ENCODE measurements around the gene MGAM2. TPM values are rescaled to one million over a fixed set of nuclear protein-coding genes. Genes with fewer than 3 reads are reported as not detected.

Gene MGAM2
- polyA plus RNA-seq, 2 of the 4 experiments (the other 2 are of a cell fraction), result 0.01 to 0.25 TPM

DNA sequence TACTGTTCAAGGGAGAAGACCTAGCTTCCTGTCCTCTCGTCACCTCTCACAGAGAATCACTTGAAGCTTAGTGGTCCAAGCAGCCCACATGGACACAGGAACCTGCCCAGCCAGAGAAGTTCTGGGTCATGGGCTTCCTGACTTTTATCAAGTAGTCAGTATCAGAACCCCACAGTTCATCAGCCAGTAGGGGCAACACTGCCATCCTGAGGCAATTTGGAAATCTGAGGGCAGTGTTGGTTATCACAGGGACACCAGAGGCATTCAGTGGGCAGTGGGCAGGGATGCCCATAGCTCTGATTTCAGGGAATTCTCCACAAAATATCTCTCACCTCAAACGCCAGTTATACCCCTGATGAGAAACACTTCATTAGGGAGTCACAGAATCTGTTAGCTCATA lies 22.5 kb upstream of the MGAM2 start:
- POLR2A ChIA-PET, result interaction anchor here (0.6 kb wide), 1 partner anchor 25 kb away, joined by 3 read pairs; no protein-coding TSS in a partner anchor
- TF ChIP-seq RAD21 (conservative IDR thresholded peaks at IDR 0.05 in 1 of 2, IDR thresholded peaks at IDR 0.05 in 1 of 2) (peak in 1 of 2 experiments; percentile 28; a peak in 2 of 5 replicates), GATA3 (IDR thresholded peaks at IDR 0.05; ENCODE audit: borderline replicate concordance) (no peak), TFCP2L1 (CRISPR knock-in tag; IDR thresholded peaks at IDR 0.05) (no peak), PHF8 (IDR thresholded peaks at IDR 0.05; ENCODE audit: borderline replicate concordance, low read depth) (no peak)
- H3K4me1 ChIP-seq, result no peaks in the 10 kb centered on the region
- no peak overlapping the region for H3K27ac ChIP-seq
- H3K4me3 ChIP-seq, result no peak overlapping the region
- no peak overlapping the region for H3K4me2 ChIP-seq
- ATAC-seq, result peak in 1 of 2 experiments; percentile 63; a peak in 3 of 6 replicates
- peak in 1 of 2 experiments; percentile 20 for DNase-seq (ENCODE audit: low read depth in 1 of 2, low spot score in 1 of 2)
- no peak for FAIRE-seq
- no peaks in the 10 kb centered on the region for H3K9me3 ChIP-seq
- CTCF ChIA-PET, result no interaction called here
- 84% methylated on average over 2 of the region's 2 CpGs for WGBS (ENCODE audit: missing lambda C conversion rate)

- no peak for FAIRE-seq
- CTCF ChIA-PET, result no interaction called here
These were observed 19.6 kb upstream of the MGAM2 start for GRCh38 chr7:142091961-142092360.

DNA sequence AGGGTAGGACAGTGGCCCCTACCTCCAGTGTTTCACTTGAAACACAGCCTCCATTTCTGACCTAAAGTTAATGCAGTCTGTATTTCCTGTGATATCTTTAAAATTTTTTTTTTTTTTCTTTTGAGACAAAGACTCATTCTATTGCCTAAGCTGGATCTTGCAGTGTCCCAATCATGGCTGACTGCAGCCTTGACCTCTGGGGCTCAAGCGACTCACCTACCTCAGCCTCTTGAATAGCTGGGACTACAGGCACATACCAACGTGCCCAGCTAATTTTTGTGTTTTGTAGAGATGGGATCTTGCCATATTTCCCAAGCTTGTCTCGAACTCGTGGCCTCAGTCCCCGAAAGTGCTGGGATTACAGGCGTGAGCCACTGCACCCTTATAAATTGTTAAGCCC lies 16.7 kb upstream of the MGAM2 start:
- CTCF ChIA-PET, result no interaction called here
- Histone ChIP-seq H3K4me1 (peaks cover 29% of the 10 kb centered on the region), H3K4me2 (no peak overlapping the region), H3K9me3 (no peaks in the 10 kb centered on the region), H3K27ac (no peak overlapping the region), H3K4me3 (no peak overlapping the region)
- WGBS (ENCODE audit: missing lambda C conversion rate), result 82% methylated on average over 6 of the region's 6 CpGs
- ATAC-seq (no peak), DNase-seq (ENCODE audit: low read depth in 1 of 2, low spot score in 1 of 2) (no peak), FAIRE-seq (no peak)
- TF ChIP-seq KDM5A (IDR thresholded peaks at IDR 0.05) (no peak), USF2 (IDR thresholded peaks at IDR 0.05) (no peak), TFCP2L1 (CRISPR knock-in tag; IDR thresholded peaks at IDR 0.05) (no peak), SMC3 (IDR thresholded peaks at IDR 0.05) (no peak)
- POLR2A ChIA-PET, result no interaction called here

More at GRCh38 chr7:142091961-142092360, 19.6 kb upstream of the MGAM2 start:
- 61% methylated on average over 2 of the region's 2 CpGs for WGBS (ENCODE audit: missing lambda C conversion rate)
- Histone ChIP-seq H3K9me3 (no peaks in the 10 kb centered on the region), H3K4me2 (no peak overlapping the region), H3K4me3 (no peak overlapping the region), H3K27ac (no peak overlapping the region), H3K4me1 (no peaks in the 10 kb centered on the region)
- POLR2A ChIA-PET, result no interaction called here
- DNase-seq (ENCODE audit: low read depth in 1 of 2, low spot score in 1 of 2), result no peak
- TF ChIP-seq ESRRA (IDR thresholded peaks at IDR 0.05; ENCODE audit: borderline replicate concordance, low read length), result no peak
- no peak for TF ChIP-seq PHF8 (IDR thresholded peaks at IDR 0.05; ENCODE audit: borderline replicate concordance, low read depth)
- TF ChIP-seq RCOR1 (IDR thresholded peaks at IDR 0.05; ENCODE audit: low read depth, low read length), result no peak
- no peak for TF ChIP-seq CHD2 (IDR thresholded peaks at IDR 0.05; ENCODE audit: low read length, partially characterized antibody)
- TF ChIP-seq, protein P1, sequence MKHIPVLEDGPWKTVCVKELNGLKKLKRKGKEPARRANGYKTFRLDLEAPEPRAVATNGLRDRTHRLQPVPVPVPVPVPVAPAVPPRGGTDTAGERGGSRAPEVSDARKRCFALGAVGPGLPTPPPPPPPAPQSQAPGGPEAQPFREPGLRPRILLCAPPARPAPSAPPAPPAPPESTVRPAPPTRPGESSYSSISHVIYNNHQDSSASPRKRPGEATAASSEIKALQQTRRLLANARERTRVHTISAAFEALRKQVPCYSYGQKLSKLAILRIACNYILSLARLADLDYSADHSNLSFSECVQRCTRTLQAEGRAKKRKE (CRISPR knock-in tag; IDR thresholded peaks at IDR 0.05; ENCODE audit: low read depth), result no peak
- TF ChIP-seq POLR2AphosphoS2 (conservative IDR thresholded peaks at IDR 0.05; ENCODE audit: low read length), result no peak
- TF ChIP-seq EP300 (IDR thresholded peaks at IDR 0.05), result no peak
- TF ChIP-seq MYC (IDR thresholded peaks at IDR 0.05; ENCODE audit: borderline replicate concordance, low read length), result no peak
- no peak for TF ChIP-seq KDM1A (IDR thresholded peaks at IDR 0.05; ENCODE audit: low read depth)
- no peak for TF ChIP-seq HEYL (CRISPR knock-in tag; IDR thresholded peaks at IDR 0.05)
- no peak for ATAC-seq

- peaks cover 54% of the 10 kb centered on the region for H3K4me1 ChIP-seq
- ATAC-seq (peak in 1 of 2 experiments; percentile 29; a peak in 3 of 6 replicates), DNase-seq (ENCODE audit: low read depth in 1 of 2, low spot score in 1 of 2) (no peak), FAIRE-seq (no peak)
- peak overlapping the region; percentile 42 to 56; a peak in 5 of 6 replicates for H3K27ac ChIP-seq
- WGBS (ENCODE audit: missing lambda C conversion rate), result 16% methylated on average over 5 of the region's 5 CpGs
- H3K9me3 ChIP-seq, result no peaks in the 10 kb centered on the region
- peak overlapping the region; percentile 39 for H3K4me2 ChIP-seq
- no peak overlapping the region for H3K4me3 ChIP-seq
- TF ChIP-seq SMC3 (IDR thresholded peaks at IDR 0.05) (no peak), CEBPB (IDR thresholded peaks at IDR 0.05) (peak in 1 of 2 experiments; percentile 5; a peak in 1 of 4 replicates)
- CTCF ChIA-PET, result no interaction called here
- POLR2A ChIA-PET, result no interaction called here
These were observed 13.9 kb upstream of the MGAM2 start for GRCh38 chr7:142097571-142097970.

Measured in A549 (cell line).